HG03135 (cell line): Measurements from ENCODE around the gene TSPEAR.
"Not testable (repeated sequence)": the region's sequence is repeated elsewhere in the genome, so short reads cannot be mapped to it uniquely, and the experiment has no call there.

Source experiments
- ATAC-seq: cut with Tn5 transposase; IDR thresholded peaks from one replicate; pipeline ENCODE4 v1.9.1; 2021; ENCODE audit warnings: mild to moderate bottlenecking, moderate library complexity; ENCODE audit not compliant: unreplicated experiment

Gene TSPEAR

GRCh38 chr21:44656868-44657267 lies 54.5 kb downstream of the TSPEAR start:
- ATAC-seq = no peak

DNA sequence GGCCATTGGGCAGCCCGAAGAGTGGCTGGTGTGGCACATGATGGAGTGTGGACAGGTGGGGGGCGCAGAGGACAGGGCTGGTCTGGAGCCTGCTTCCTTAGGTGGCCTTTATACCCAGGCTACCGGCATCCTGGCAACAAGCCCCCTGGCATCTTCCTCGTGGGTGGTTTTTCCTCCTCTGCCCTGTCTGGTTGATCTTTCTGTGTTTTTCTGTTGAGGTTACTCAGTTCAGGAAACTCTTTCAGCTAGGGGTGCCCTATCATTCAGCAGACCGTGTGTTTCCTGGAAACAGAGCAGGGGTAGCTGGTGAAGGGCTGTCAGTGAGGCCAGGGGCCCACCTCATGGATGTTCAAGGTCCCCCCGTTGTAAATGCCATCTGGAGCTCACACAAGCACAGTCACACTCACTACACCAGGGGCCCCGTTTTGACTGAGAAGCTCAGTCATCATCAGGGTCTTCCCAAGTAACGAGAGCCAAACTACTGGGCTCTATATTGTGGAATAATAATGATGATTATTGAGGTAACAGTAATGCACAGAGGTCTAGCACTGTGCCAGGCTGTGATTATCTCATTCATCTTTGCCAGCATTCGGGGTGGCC lies 56.7 kb downstream of the TSPEAR start, which contains the start of gene KRTAP12-4:
TSS of gene KRTAP12-4 (minus strand) at position 84 of the 600 bp plus-strand sequence. CDS start at position 39, 45 bp downstream.
- ATAC-seq = no peak

DNA sequence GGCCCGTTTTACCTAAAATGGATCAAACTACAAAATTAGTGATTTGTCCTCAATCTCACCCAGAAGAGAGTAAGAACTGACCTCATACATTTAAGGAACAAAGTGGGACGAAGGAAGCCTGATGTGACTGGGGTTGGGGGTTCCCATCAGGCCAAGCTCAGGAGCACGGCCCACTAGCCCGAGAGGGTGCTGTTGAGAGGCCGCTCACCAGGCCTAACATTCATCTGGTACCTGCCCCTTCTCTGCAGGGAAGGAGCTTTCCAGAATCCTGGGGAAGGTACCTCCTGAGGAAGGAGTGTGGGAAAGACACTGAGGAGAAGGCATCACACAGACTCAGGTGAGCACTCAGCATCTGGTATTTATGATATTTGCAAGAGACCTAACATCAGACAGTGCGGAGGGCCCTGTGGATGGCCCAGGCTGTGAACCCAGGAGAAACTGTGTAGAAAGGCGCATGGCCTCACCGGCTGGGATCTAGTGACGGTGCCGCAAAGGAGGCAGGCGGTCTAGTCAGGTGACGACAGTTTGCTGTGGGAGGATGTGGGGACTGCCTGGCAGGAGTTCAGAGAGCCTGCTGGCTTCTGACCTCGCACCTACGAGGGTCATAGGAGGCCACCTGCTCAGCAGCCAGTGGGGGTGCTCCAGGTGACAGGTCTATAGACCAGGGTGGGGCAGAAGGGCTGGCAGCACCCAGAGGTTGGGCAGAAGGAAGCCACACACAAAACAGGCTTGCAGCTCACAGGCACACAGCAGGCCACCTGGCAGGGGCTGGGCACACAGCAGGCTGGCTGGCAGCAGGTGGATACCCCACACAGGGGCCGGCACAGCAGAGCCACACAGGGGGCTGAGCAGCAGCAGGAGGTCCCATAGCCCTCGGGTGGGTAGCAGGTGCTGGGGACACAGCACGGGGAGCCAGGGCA lies 57.5 kb downstream of the TSPEAR start:
- no peak for ATAC-seq

DNA sequence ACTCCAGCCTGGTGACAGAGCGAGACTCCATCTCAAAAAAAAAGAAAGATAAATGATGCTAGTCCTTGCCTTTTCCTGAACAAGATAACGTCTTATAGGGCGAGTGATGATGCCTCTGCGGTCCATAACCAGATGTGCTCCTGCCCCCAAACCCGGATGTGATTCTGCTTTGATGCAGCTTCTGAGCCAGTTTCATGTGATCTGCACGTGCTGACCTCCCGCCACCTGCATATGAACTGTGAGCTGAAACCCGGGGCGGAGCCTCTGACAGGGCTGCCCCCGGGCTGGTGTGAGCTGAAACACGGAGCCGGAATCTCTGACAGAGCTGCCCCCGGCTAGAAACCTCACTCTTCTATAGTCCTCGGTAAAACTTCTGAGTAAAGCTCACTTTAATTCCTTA lies 58.2 kb downstream of the TSPEAR start:
- no peak for ATAC-seq

DNA sequence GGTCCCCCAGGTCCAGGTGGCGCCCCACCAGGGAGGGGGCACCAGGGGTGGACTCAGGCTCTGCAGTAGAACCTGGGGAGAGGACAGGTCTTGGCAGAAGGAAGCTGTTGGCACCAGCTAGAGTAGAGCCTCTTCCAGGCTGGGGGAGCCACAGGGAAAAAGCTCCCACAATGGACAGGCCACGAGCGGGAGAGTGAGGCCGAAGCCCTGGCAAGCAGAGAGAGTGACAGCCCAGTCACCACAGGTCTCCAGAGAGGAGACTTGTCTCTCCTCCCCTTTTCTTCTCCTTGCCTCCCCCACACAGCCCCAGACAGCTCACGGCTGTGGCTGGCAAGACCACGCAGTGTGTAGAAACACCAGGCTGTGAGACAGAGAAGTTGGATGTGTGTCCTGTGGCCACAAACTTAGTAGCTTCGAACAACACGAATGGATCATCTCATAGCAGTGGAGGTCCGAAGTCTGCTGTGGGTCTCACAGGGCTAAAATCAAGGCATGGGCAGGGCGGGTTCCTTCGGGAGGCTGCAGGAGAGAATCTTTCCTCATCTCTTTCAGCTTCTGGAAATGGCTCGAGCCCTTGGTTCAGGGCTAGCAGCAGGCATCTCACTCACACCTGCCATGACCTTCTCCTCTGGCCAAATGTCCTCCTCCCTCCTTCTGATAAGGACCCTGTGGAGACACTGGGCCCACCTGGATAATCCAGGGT lies 60.2 kb downstream of the TSPEAR start:
- no peak for ATAC-seq

DNA sequence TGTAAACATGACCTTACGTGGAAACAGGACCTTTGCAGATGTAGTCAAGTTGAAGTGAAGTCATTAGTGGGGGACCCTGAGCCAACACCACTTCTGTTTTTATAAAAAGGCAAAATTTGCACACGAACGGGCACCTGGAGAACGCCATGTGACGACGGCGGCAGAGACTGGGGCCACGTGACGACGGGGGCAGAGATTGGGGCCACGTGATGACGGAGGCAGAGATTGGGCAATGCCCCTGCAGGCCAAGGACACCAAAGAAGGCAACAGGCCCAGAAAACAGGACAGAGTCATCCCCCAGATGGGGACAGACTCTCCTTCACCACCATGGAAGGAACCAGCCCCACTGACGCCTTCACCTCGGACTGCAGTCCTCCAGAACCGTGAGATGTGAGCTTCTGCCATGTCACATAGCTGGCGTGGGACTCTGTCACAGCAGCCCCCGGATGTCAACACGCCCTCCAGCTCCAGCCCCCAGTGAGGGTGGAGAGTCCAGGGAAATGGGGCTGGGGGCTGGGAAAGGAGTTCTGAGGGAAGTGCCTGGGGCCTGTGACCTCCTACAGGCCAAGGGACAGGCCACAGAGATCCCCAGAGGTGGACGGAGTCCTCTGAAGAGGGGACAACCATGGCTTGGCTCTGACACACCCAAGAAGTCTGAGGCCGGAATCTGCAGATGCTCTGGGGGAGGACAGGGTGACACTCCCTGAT lies 61.0 kb downstream of the TSPEAR start:
- ATAC-seq = no peak

GRCh38 chr21:44649521-44650100 lies 61.8 kb downstream of the TSPEAR start:
- ATAC-seq = no peak

GRCh38 chr21:44648557-44649311 lies 62.6 kb downstream of the TSPEAR start:
- ATAC-seq = no peak

- no peak for ATAC-seq
Observed at GRCh38 chr21:44647222-44647552, 64.2 kb downstream of the TSPEAR start.

GRCh38 chr21:44646366-44647221 lies 64.8 kb downstream of the TSPEAR start, which contains the start of gene KRTAP10-11:
TSS of gene KRTAP10-11 (plus strand) at chr21:44646414. CDS start at chr21:44646459, 45 bp downstream.
- ATAC-seq = not testable (repeated sequence)

- ATAC-seq = no peak
Observed at GRCh38 chr21:44644878-44645277, 66.5 kb downstream of the TSPEAR start.

- ATAC-seq = no peak
Observed at GRCh38 chr21:44643741-44644310, 67.5 kb downstream of the TSPEAR start.

DNA sequence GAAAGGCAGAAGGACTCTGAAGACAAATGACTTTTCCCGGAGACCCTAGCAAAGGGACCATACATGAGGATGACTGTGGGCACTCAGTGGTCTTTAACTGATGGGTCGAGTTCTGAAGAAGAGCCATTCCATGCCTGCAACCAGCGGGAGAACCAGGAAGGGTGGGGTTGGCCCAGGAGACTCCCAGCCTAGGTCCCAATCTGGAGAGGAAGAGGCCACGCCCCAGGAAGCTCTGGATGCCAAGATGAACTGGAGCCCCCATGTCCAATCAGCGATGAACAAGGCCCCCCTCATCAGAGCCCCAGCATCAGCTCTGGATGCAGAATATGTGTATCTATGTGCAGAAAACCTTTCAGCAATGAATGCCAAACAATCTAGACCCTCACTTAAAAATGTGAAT lies 70.6 kb downstream of the TSPEAR start:
- ATAC-seq = no peak

DNA sequence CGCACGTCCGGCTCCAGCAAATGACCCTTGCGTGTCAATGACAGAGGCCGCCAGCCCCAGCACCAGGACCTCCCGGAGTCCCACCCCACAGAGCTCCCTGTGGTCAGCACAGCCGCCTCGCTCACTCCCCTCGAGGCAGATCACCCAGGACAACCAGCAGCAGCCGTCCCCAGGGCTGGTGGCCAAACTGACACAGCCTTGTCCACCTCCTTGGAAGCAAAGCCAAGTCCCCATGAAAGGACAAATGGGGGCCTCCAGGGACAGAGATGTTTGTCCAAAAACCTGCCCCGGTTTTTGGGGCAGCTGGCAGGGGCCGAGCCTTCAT lies 72.1 kb downstream of the TSPEAR start:
- ATAC-seq = no peak

- ATAC-seq = not testable (repeated sequence)
Observed at GRCh38 chr21:44638506-44639330, 72.7 kb downstream of the TSPEAR start.

DNA sequence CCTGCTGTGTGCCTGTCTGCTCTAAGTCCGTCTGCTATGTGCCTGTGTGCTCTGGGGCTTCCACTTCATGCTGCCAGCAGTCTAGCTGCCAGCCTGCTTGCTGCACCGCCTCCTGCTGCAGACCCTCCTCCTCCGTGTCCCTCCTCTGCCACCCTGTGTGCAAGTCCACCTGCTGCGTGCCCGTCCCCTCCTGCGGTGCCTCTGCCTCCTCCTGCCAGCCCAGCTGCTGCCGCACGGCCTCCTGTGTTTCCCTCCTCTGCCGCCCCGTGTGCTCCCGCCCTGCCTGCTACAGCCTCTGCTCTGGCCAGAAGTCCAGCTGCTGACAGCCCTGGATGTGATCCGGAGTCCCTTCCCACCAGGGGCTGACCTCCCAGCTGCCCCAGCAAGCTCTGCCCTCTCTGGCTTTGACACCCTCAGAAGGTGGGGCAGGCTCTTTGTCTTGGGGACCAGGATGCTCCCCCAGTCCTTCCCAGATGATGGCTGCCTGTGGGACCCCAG lies 73.5 kb downstream of the TSPEAR start:
- ATAC-seq = not testable (repeated sequence)

- no peak for ATAC-seq
Observed at GRCh38 chr21:44637018-44637850, 74.1 kb downstream of the TSPEAR start, which contains the start of gene KRTAP10-10. TSS of gene KRTAP10-10 (plus strand) at chr21:44637356. CDS start at chr21:44637418, 62 bp downstream.
